IPS DF 6.9 (cell line): ENCODE measurements around the gene MUC4.

ENCODE experiments used
- DNase-seq: peaks from one replicate; pipeline ENCODE4 v3.0.0-alpha.2; 2013; ENCODE audit warnings: low read depth, low spot score
- H3K27ac ChIP-seq: one replicate; pipeline ENCODE4 v1.5.1; 2013; ENCODE audit warnings: low read length, control low read depth
- H3K27me3 ChIP-seq: 2 replicates; pipeline ENCODE4 v1.6.1; 2013; ENCODE audit warnings: mild to moderate bottlenecking, low read length; ENCODE audit not compliant: control insufficient read depth, insufficient read depth
- H3K36me3 ChIP-seq: 2 replicates; pipeline ENCODE4 v1.6.1; 2013; ENCODE audit warnings: low read length; ENCODE audit not compliant: control insufficient read depth, insufficient read depth
- H3K4me1 ChIP-seq: 2 replicates; pipeline ENCODE4 v1.6.1; 2013; ENCODE audit warnings: low read length; ENCODE audit not compliant: control insufficient read depth, insufficient read depth
- H3K4me3 ChIP-seq: 2 replicates; pipeline ENCODE4 v1.5.1; 2013; ENCODE audit warnings: mild to moderate bottlenecking, low read length
- H3K9me3 ChIP-seq: 2 replicates; pipeline ENCODE4 v1.6.1; 2013; ENCODE audit warnings: low read length, inconsistent platforms; ENCODE audit not compliant: control insufficient read depth, insufficient read depth
- WGBS: extraction: QIAGEN DNeasy Blood & Tissue Kit; methylation state at CpG from one replicate; pipeline ENCODE4 v1.1.7; 2013; ENCODE audit warnings: mixed read lengths, missing lambda C conversion rate; ENCODE audit not compliant: insufficient read length, insufficient coverage; 5-methylcytosine and 5-hydroxymethylcytosine counted together

The MUC4 gene

GRCh38 chr3:195697582-195698324 is 114.0 kb downstream of the MUC4 start:
- WGBS: no CpG with 5 or more reads among the region's 11 CpGs
- H3K27me3 ChIP-seq: no peaks in the 10 kb centered on the region
- DNase-seq: peak; percentile 71
- H3K27ac ChIP-seq: no peak overlapping the region
- H3K4me3 ChIP-seq: no peak overlapping the region
- H3K9me3 ChIP-seq: no peaks in the 10 kb centered on the region
- no peaks in the 10 kb centered on the region for H3K36me3 ChIP-seq
- H3K4me1 ChIP-seq: peaks cover 16% of the 10 kb centered on the region
